AG10803 (cell line): ENCODE data around the gene HIVEP2.

Experiments used
- DNase-seq: peaks from one replicate; pipeline ENCODE4 v3.0.0; 2010; ENCODE audit warnings: low read depth
- H3K4me3 ChIP-seq: 2 replicates; pipeline ENCODE4 v1.5.1; 2011; ENCODE audit warnings: mild to moderate bottlenecking, low read length, control low read depth
- TF ChIP-seq, protein P1 (sequence below): conservative IDR thresholded peaks from 2 replicates; pipeline ENCODE4 v1.5.1; 2011; ENCODE audit warnings: mild to moderate bottlenecking, low read length, control low read depth, inconsistent platforms

Gene HIVEP2

DNA sequence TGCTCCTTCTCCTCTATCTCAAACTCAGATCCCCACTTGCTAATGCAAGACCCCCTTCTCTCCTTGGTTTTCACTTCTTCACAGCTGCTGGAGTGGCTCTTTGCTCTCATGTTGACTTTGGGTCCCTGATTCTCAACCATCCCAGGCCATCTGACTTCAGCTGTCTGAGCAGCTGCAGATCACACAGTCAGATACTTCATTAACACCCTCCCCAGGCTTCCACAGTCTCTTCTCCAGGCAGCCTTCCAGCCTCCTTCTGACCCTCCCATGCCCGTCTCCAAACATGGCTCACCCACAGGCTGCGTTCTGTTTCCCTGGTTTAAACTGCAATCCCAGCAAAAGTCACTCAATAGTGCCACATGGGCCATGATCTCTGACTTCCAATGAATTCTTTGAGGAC, 65.4 kb downstream of the HIVEP2 start:
- TF ChIP-seq, protein P1, sequence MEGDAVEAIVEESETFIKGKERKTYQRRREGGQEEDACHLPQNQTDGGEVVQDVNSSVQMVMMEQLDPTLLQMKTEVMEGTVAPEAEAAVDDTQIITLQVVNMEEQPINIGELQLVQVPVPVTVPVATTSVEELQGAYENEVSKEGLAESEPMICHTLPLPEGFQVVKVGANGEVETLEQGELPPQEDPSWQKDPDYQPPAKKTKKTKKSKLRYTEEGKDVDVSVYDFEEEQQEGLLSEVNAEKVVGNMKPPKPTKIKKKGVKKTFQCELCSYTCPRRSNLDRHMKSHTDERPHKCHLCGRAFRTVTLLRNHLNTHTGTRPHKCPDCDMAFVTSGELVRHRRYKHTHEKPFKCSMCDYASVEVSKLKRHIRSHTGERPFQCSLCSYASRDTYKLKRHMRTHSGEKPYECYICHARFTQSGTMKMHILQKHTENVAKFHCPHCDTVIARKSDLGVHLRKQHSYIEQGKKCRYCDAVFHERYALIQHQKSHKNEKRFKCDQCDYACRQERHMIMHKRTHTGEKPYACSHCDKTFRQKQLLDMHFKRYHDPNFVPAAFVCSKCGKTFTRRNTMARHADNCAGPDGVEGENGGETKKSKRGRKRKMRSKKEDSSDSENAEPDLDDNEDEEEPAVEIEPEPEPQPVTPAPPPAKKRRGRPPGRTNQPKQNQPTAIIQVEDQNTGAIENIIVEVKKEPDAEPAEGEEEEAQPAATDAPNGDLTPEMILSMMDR, result no peak
- H3K4me3 ChIP-seq, result no peak overlapping the region

DNA sequence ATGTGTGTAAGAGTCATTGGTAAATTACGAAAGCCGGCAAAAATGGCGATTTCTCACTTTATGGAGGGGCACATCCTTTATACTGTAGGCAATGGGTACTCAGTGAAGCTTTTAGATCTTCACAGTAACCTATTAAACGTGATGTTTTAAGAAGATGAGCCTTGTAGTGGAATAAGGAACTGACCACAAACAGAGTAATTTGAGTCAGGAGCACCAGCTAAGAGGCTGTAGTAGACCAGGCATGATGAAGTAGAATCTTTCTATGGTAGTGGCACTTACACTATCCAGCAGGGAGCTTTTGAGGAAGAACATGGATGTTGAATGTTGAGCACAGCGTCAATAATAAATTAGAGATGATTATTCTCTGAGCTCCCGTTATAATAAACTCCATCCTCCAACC, 65.9 kb downstream of the HIVEP2 start:
- no peak for DNase-seq
- TF ChIP-seq, protein P1, result no peak
- H3K4me3 ChIP-seq, result no peak overlapping the region

More for the DNA sequence above, 65.4 kb downstream of the HIVEP2 start:
- no peak for DNase-seq

DNA sequence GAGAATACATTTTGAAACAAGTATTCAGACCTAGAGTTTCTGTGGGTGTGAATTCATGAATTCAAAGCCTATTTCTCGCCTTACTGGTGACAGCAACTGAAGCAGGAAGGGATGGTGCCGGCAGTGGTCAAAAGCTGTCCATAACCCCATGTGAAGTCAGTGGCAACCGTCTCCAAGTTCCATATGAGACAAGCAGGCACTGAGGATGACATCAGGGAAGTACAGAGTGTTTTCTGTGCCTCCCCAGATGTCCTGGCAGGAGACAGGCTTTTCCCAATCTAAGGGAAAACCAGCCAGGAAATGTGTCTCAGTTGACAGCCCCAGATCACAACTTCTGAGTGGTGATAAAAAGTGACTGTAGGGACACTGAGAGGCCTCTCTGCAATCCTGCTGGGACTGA, 66.6 kb downstream of the HIVEP2 start:
- no peak overlapping the region for H3K4me3 ChIP-seq
- peak; percentile 43 for DNase-seq
- TF ChIP-seq, protein P1, result no peak

DNA sequence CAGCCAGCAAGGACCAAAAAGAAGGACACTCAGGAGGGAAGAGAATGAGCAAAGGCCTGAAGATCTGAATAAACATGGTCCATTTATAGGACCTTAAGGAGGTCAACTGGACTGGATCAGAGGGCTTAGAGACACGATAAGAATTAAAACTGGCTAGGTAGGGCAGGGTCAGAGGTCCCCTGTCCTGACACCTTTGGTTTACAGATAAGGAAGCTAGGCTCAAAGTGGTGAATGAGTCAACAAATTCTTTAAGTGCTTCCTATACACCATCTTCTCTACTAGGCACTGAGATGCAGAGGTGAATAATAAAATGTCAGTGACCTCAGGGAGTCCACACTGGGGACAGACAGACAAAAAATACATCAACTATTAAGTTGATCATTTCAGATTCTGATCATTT, 70.3 kb downstream of the HIVEP2 start:
- TF ChIP-seq, protein P1, result no peak
- no peak overlapping the region for H3K4me3 ChIP-seq
- DNase-seq, result no peak

DNA sequence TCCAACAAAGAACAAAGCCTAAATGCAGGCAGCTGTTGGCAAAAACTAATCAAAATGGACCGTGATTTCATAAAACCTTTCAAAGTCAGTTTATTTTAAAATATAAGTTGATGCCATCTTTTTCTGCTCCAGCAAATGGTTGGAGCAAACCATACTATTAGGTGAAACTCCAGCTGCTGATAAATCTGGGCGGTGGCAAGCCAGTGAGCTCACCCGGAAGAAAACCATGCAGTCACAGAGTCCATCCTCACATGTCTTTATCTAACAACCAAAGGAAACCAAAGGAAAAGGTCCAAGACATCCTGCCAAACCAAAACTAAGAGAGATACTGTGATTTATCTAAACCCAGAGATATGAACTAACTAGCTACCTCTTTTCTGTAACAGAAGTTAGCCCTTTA, 72.6 kb downstream of the HIVEP2 start:
- DNase-seq, result peak; percentile 31
- no peak overlapping the region for H3K4me3 ChIP-seq
- TF ChIP-seq, protein P1, result no peak

DNA sequence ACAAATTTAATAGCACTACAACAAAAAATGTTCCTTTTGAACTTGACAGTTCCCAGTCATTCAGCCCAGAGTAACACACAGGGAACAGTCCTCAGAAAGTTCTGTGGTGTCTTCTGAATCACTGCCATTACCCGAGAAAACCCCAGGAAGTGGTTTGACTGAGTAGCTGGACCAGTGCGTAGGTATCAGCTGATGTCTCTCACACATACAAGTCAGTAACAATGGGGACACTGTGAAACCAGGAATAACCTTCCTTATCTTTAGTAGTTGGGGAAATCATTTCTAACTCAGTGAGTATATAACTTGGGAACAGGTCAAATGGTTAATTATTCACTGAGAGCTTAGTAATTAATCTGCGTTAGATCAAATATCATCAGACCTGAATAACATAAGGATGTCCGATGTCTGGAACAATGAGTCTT, 73.1 kb downstream of the HIVEP2 start:
- no peak overlapping the region for H3K4me3 ChIP-seq
- peak; percentile 91 for DNase-seq
- TF ChIP-seq, protein P1, result no peak

DNA sequence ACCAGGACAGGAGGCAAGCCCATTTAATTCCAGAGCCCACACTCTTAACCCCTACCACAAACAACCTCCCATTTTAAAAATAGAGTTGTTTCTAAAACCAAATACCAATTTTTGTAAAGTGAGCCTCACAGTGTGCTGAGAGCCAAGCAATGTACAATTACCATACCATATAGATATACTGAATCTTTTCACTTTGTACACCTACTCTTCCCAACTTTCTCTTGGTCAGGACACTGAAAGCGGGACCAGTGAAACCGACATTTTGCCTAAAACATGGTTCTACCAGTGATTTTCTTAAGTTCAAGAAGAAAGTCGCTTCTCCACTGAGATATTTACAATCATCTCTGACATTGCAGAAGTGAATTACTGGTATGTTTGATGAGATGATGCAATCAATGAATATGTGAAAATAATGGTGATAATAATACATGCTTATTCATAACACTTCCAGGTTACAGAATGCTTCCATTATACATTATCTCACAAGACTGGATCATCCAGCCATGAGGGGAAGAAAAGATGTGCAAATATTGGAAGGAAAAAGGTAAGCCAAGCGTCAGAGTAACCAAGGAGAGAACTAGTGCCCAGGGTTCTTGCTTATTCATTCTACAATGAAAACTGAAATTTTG, 74.1 kb downstream of the HIVEP2 start:
- no peak for DNase-seq
- TF ChIP-seq, protein P1, result no peak
- no peak overlapping the region for H3K4me3 ChIP-seq
